ENCODE results near the gene ERVW-1. TPM values are rescaled to one million over a fixed set of nuclear protein-coding genes. Genes with fewer than 3 reads are reported as not detected.

ERVW-1 gene
- total and polyA plus RNA-seq, 12 donors = 0.15 TPM; not detected in 11

DNA sequence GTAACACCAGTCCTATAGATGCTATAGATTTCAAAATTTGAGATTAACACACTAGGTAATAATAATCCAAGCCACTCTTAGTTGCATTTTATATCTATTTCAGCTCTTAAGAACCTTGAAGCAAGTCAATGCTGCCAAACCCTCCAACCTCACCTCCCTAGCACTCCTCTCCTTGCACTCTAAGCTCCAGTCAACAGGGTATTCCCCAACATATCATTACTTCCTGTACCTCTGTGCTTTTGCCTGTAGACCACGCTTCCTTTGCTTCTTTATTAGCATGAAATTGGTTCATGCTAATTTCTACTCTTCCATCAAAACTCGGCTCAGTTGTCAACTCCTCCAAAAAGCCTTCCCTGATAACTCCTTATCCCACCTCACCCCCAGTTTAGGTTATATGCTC, 26.0 kb upstream of the ERVW-1 start:
- Histone ChIP-seq H3K36me3 (peaks cover 0 to 100% (median 39%) of the 10 kb centered on the region in 9 donors), H3K9me3 (no peaks in the 10 kb centered on the region), H3K27ac (no peak overlapping the region), H3K4me1 (no peaks in the 10 kb centered on the region), H3K4me3 (no peak overlapping the region), H3K27me3 (no peaks in the 10 kb centered on the region)
- no peak for DNase-seq
- no peak for ATAC-seq
- TF ChIP-seq, protein P1, sequence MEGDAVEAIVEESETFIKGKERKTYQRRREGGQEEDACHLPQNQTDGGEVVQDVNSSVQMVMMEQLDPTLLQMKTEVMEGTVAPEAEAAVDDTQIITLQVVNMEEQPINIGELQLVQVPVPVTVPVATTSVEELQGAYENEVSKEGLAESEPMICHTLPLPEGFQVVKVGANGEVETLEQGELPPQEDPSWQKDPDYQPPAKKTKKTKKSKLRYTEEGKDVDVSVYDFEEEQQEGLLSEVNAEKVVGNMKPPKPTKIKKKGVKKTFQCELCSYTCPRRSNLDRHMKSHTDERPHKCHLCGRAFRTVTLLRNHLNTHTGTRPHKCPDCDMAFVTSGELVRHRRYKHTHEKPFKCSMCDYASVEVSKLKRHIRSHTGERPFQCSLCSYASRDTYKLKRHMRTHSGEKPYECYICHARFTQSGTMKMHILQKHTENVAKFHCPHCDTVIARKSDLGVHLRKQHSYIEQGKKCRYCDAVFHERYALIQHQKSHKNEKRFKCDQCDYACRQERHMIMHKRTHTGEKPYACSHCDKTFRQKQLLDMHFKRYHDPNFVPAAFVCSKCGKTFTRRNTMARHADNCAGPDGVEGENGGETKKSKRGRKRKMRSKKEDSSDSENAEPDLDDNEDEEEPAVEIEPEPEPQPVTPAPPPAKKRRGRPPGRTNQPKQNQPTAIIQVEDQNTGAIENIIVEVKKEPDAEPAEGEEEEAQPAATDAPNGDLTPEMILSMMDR (IDR thresholded peaks at IDR 0.05) = no peak
- intact Hi-C loops (cut with DNase I) = no loop called here
- 91 to 92% methylated on average over 2 of the region's 2 CpGs for WGBS, 2 donors

DNA sequence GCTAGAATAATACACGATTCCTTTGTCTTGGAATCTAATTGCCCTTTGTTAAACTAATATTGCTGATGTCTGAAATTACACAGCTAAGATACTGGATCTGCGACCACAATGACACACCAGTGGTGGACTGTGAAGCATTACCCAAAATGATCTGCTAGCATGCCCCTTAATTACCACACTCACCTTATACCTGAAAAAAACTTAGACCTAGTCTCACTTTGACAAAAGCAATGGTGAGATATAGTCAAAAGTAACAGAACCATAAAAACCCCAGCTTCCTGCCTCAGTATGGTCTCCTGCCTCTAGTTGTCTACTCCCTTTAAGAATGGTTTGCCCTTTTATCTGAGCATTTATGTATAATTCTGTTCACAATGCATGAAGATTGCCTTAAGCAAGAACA, 20.8 kb upstream of the ERVW-1 start:
- Histone ChIP-seq H3K4me1 (no peaks in the 10 kb centered on the region), H3K4me3 (no peak overlapping the region), H3K27me3 (no peaks in the 10 kb centered on the region), H3K9me3 (no peaks in the 10 kb centered on the region), H3K27ac (no peak overlapping the region), H3K36me3 (peaks cover 0 to 100% (median 34%) of the 10 kb centered on the region in 9 donors)
- no peak for ATAC-seq
- DNase-seq = no peak
- intact Hi-C loops (cut with DNase I) = no loop called here
- TF ChIP-seq, protein P1 (IDR thresholded peaks at IDR 0.05) = no peak
- WGBS, 2 donors = 92 to 93% methylated on average over 2 of the region's 2 CpGs

DNA sequence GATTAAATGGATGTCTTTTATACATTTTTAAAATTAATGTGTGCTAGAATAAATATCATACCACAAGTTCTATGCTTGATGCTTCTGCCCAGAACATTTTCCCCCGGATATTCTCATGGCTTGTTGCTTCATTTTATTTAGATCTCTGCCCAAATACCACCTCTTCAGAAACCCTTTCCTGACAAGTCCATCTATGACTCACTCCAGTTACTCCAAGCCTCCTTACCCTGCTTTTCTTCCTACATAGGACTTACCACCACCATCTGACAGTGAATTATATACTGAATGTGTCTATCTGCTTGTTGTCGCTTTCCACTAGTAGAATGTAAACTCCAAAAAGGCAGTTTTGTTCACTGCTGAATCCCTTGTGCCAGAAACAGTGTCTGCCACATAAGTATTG, 19.1 kb upstream of the ERVW-1 start:
- Histone ChIP-seq H3K27ac (no peak overlapping the region), H3K4me1 (no peaks in the 10 kb centered on the region), H3K4me3 (no peak overlapping the region), H3K27me3 (no peaks in the 10 kb centered on the region), H3K36me3 (peaks cover 0 to 100% (median 41%) of the 10 kb centered on the region in 9 donors), H3K9me3 (no peaks in the 10 kb centered on the region)
- TF ChIP-seq, protein P1 (IDR thresholded peaks at IDR 0.05) = no peak
- intact Hi-C loops (cut with DNase I) = no loop called here
- DNase-seq (no peak), ATAC-seq (no peak)
- 92 to 98% methylated on average over 2 of the region's 2 CpGs for WGBS, 2 donors

DNA sequence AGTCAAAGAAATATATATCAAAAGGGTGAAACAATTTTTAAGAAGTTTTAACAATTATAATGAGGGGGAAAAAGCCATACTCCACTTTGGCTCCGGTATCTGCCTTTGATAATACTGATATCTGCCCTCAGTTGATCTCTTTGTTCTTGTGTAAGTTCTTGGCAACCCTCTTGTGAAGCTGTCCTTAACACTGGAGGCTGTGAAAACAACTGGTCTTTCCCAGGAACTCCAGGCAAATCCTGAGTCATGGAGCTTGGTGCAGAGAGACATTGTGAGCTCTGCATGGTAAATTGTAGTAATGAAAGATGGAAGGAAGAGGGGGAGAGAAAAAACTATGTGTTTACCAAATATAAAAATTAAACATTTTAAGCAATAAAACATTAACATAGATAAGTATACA, 11.9 kb upstream of the ERVW-1 start:
- intact Hi-C loops (cut with DNase I) = no loop called here
- DNase-seq (no peak), ATAC-seq (peak; percentile 30 to 86 (median 56))
- peaks cover 0 to 12% (median 0%) of the 10 kb centered on the region in 9 donors for H3K4me1 ChIP-seq
- 52 to 55% methylated on average over 1 of the region's 1 CpG for WGBS, 2 donors
- no peaks in the 10 kb centered on the region for H3K27me3 ChIP-seq
- H3K27ac ChIP-seq = no peak overlapping the region
- peaks cover 0 to 99% (median 53%) of the 10 kb centered on the region in 9 donors for H3K36me3 ChIP-seq
- no peaks in the 10 kb centered on the region for H3K9me3 ChIP-seq
- TF ChIP-seq, protein P1 (IDR thresholded peaks at IDR 0.05) = no peak
- no peak overlapping the region for H3K4me3 ChIP-seq
